ENCODE data around the gene MCIDAS. TPM values are rescaled to one million over a fixed set of nuclear protein-coding genes. Genes with fewer than 3 reads are reported as not detected.
A peak's percentile ranks its signal among the peaks of the same experiment; 100 is the strongest.

MCIDAS gene
- total and polyA plus RNA-seq, 2 of the 13 experiments (the other 11 are each of a cell fraction or from before 2014, with no cell fraction given) = not detected

DNA sequence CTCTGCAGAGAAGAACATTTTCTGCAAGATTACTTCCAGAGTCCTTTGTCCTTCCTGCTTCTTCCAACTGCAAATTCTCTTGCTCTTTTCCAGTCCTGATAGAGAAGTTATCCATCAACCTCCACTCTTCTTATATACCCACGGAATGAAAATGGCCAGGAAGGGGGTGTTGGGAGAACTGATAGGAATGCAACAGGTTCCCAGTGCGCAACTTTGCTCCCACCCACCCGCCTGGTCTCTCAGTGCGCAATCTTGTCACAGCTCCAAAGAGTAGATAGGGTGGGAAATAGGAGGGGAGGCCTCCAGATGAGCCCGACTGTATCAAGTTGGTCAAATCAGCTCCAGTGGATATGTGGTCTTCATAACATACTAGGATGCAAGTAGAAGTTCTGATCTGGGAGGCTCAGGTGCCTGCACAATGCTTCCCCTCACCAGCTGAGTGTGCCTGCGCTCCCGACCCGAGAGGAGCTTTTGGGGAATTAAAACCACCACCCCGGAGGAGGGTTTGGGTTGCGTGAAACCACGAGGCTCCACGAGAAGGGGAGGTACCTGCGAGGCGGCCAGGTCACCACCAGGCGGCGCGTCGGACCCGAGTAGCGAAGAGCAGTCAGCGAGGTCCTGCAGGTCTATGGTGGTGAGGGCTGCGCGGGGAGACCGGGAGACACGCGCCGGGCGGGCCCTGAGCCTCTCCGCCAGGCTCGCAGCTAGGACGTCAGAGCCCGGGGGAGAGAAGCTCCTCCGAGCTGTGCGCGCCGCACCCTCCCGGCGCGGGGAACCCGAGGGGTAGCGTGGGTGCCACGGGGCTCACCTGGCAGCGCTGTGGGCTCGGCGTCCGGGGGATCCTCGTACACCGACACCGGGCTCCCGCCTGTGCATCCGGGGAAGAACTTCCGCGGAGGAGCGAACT, 835 bp downstream of the MCIDAS start (continued):
- TF ChIP-seq, protein P1, sequence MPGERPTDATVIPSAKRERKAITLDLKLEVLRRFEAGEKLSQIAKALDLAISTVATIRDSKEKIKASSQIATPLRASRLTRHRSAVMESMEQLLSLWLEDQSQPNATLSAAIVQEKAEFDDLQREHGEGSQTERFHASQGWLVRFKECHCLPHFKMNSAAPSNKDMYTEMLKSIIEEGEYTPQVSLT (CRISPR knock-in tag; IDR thresholded peaks at IDR 0.05; ENCODE audit: borderline replicate concordance, low read depth) = no peak
- TF ChIP-seq, protein P2, sequence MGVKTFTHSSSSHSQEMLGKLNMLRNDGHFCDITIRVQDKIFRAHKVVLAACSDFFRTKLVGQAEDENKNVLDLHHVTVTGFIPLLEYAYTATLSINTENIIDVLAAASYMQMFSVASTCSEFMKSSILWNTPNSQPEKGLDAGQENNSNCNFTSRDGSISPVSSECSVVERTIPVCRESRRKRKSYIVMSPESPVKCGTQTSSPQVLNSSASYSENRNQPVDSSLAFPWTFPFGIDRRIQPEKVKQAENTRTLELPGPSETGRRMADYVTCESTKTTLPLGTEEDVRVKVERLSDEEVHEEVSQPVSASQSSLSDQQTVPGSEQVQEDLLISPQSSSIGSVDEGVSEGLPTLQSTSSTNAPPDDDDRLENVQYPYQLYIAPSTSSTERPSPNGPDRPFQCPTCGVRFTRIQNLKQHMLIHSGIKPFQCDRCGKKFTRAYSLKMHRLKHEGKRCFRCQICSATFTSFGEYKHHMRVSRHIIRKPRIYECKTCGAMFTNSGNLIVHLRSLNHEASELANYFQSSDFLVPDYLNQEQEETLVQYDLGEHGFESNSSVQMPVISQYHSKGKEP (CRISPR knock-in tag; IDR thresholded peaks at IDR 0.05) = no peak
- TF ChIP-seq SRSF1 (optimal IDR thresholded peaks at IDR 0.05; ENCODE audit: low read depth, low read length) = no peak
- TF ChIP-seq, protein P3, sequence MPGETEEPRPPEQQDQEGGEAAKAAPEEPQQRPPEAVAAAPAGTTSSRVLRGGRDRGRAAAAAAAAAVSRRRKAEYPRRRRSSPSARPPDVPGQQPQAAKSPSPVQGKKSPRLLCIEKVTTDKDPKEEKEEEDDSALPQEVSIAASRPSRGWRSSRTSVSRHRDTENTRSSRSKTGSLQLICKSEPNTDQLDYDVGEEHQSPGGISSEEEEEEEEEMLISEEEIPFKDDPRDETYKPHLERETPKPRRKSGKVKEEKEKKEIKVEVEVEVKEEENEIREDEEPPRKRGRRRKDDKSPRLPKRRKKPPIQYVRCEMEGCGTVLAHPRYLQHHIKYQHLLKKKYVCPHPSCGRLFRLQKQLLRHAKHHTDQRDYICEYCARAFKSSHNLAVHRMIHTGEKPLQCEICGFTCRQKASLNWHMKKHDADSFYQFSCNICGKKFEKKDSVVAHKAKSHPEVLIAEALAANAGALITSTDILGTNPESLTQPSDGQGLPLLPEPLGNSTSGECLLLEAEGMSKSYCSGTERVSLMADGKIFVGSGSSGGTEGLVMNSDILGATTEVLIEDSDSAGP (CRISPR knock-in tag; IDR thresholded peaks at IDR 0.05; ENCODE audit: borderline replicate concordance) = peak; percentile 61; the same call in 1 of the 2 replicates
- TF ChIP-seq CREB1 (IDR thresholded peaks at IDR 0.05) = no peak
- TF ChIP-seq CREB1 (CRISPR knock-in tag; IDR thresholded peaks at IDR 0.05) = no peak
- no peak for TF ChIP-seq NR2F2 (IDR thresholded peaks at IDR 0.05; ENCODE audit: borderline replicate concordance, low read depth)
- TF ChIP-seq, protein P4, sequence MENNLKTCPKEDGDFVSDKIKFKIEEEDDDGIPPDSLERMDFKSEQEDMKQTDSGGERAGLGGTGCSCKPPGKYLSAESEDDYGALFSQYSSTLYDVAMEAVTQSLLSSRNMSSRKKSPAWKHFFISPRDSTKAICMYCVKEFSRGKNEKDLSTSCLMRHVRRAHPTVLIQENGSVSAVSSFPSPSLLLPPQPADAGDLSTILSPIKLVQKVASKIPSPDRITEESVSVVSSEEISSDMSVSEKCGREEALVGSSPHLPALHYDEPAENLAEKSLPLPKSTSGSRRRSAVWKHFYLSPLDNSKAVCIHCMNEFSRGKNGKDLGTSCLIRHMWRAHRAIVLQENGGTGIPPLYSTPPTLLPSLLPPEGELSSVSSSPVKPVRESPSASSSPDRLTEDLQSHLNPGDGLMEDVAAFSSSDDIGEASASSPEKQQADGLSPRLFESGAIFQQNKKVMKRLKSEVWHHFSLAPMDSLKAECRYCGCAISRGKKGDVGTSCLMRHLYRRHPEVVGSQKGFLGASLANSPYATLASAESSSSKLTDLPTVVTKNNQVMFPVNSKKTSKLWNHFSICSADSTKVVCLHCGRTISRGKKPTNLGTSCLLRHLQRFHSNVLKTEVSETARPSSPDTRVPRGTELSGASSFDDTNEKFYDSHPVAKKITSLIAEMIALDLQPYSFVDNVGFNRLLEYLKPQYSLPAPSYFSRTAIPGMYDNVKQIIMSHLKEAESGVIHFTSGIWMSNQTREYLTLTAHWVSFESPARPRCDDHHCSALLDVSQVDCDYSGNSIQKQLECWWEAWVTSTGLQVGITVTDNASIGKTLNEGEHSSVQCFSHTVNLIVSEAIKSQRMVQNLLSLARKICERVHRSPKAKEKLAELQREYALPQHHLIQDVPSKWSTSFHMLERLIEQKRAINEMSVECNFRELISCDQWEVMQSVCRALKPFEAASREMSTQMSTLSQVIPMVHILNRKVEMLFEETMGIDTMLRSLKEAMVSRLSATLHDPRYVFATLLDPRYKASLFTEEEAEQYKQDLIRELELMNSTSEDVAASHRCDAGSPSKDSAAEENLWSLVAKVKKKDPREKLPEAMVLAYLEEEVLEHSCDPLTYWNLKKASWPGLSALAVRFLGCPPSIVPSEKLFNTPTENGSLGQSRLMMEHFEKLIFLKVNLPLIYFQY (CRISPR knock-in tag; IDR thresholded peaks at IDR 0.05; ENCODE audit: borderline replicate concordance) = no peak
- TF ChIP-seq KDM2A (CRISPR knock-in tag; IDR thresholded peaks at IDR 0.05; ENCODE audit: borderline replicate concordance, low read depth) = peak; percentile 37; the same call in 1 of the 2 replicates
- TF ChIP-seq ZNF225 (CRISPR knock-in tag; IDR thresholded peaks at IDR 0.05) = no peak
- no peak for TF ChIP-seq ZNF224 (CRISPR knock-in tag; IDR thresholded peaks at IDR 0.05)
- no peak for TF ChIP-seq NFYC (CRISPR knock-in tag; IDR thresholded peaks at IDR 0.05)
- peak; percentile 68; the same call in 1 of the 2 replicates for TF ChIP-seq ZMYM4 (CRISPR knock-in tag; IDR thresholded peaks at IDR 0.05)
- TF ChIP-seq HNRNPLL (IDR thresholded peaks at IDR 0.05; ENCODE audit: low read depth, low read length, poor library complexity, severe bottlenecking) = peak; percentile 33
- 0 out of 2 replicates have a peak, but pooled peaks have one; percentile 26 for TF ChIP-seq ZNF430 (CRISPR knock-in tag; IDR thresholded peaks at IDR 0.05)
- TF ChIP-seq ELF4 (CRISPR knock-in tag; IDR thresholded peaks at IDR 0.05; ENCODE audit: borderline replicate concordance) = no peak
